NOMO-1 treated with dmso at 0.1 percent for 144 hours (cell line): ENCODE measurements around the gene GAA.

Experiments used
- DNase-seq: peaks from one replicate; lab custom pipeline; 2025; ENCODE audit not compliant: unreplicated experiment; lab: John Stamatoyannopoulos, UW

Gene GAA

GRCh38 chr17:80101011-80101945 is at the start of gene GAA:
GAA (plus strand) TSS chr17:80101581; CDS start chr17:80104587, 3,006 bp downstream.
- peak; percentile 43 for DNase-seq

- no peak for DNase-seq
These were observed 49.7 kb upstream of the GAA start for GRCh38 chr17:80051681-80052080.

DNA sequence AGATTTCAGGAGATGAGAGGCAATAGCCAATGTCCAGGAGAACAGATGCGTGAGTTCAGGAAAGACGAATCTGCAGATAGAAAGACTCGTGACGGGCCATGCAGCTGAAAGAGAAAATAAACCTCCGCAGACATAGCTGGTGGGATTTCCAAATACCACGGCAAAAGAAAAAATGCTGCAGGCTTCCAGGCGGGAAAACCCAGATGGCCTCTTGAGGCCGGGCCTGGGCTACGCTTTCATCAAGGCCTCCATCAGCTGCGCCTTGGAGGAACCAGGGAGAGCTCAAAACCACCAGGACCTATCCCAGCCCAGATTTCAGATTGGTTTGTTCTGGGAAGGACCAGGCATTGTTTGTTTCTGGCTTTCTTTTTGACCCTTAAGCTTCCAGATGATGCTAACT is 48.3 kb upstream of the GAA start:
- DNase-seq, result no peak

- DNase-seq, result no peak
These were observed 45.8 kb upstream of the GAA start for GRCh38 chr17:80055597-80055996.

- DNase-seq, result no peak
These were observed 42.9 kb upstream of the GAA start for GRCh38 chr17:80058311-80058955.

- no peak for DNase-seq
These were observed 40.7 kb upstream of the GAA start for GRCh38 chr17:80060644-80061043.

DNA sequence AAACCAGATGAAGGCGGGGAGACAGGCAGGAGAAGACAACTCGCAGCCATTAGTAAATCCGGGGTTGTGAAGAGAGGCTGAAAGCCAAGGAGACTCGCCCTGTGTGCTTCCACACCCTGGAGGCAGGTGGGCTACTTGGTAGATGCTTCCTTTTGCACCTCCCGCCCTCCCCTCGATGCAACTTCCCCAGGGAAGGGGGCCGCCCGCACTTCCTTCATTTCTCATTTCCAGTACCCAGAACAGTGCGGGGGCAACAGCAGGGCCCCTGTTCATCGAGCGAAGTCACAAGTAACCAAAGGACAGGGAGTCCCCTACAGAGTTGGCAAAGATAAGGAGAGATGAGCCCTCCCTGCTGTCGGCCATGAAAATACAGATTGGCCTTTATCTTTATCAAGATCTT is 40.0 kb upstream of the GAA start:
- DNase-seq, result no peak

GRCh38 chr17:80063830-80064585 is 37.4 kb upstream of the GAA start:
- peak; percentile 17 for DNase-seq

DNA sequence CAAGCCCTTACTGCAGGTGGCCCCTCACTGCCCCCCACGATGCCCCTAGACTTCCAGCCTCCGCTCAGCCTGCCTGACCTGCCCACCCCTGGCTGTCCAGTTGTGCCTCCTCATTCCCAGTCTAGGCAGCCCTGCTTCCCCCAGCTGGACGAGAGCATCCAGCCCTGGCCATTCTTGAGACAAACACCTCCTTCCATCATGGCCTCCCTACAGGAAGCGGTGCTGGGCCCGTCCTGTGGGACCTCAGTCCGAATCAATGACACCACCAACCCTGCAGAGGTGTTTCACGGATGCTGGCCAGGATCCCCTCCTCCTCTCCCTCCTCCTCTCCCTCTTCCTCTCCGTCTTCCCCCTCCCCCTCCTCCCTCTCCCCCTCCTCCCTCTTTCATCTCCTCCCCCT is 36.7 kb upstream of the GAA start:
- DNase-seq, result no peak

DNA sequence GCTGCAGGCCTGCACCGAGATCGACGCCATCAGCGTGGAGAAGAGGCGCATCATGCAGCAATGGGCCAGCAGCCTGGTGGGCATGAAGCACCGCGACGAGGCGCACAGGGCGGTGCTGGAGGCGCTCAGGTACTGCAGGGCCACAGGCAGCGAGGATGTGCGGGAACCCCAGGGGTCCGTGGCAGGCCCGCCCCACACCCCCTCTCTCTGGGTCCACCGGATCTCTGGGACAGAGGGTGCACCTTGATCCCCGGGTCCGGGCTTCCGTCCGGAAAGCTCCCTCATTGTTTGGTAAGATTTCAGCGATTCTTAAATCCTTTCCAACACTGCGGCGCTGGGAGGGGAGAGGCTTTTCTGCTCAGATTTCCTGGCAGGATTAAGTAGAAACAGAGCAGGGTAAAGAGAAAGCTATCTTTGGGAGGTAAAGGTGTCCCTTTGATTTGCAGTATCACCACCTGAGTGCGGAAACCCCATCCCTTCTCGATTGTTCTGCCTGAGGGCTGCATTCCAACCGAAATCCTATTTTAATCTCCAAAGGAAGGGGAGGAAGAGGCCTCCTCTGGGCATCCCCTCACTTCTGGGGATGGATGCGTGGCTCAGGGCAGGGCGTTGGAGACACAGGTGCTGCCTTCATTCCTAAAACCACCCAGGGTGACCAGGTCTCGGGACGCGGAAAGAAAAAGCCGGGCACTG is 35.8 kb upstream of the GAA start:
- no peak for DNase-seq

GRCh38 chr17:80067393-80067986 is 33.9 kb upstream of the GAA start:
- DNase-seq, result no peak

DNA sequence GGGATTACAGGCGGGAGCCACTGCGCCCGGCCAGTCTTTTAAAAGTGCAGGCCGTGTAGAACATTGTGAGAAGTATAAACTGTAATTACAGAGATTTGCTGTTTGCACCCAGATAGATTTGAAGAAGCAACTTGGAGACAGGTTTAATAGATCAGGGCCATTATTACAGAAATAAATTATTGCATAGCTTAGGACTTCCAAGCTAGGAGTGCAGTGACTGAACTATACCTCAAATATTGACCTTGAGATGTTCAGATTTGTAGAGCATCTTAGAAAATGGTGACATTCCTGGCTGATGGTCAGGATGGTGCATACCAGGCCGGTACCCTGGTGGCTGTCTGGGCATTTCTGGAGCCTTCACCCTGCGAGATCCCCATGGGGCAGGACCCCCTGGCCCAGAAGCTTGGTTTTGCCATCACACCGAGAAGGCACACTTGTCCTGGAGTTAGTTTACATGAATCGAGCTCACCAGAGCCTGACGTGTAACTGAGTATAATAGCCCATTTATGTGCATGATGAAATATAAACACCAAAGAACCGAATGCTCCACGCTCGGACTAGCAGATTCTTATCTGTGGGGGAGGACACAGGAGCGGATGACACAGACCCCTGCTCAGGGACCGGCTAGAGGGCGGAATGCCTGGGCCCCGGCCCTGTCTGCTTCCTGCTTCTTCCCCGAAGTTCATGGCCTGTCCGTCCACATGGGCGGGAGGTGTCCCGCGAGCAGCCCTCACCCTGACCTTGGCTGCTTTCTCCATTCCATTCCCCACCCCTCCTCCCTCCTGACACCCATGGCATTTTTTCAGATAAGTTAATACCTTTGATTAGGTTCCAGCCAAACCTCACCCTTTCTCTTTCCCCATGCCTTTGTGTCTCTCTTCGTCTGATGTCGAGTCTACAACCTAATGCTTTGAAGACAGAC is 32.8 kb upstream of the GAA start:
- DNase-seq, result no peak

DNA sequence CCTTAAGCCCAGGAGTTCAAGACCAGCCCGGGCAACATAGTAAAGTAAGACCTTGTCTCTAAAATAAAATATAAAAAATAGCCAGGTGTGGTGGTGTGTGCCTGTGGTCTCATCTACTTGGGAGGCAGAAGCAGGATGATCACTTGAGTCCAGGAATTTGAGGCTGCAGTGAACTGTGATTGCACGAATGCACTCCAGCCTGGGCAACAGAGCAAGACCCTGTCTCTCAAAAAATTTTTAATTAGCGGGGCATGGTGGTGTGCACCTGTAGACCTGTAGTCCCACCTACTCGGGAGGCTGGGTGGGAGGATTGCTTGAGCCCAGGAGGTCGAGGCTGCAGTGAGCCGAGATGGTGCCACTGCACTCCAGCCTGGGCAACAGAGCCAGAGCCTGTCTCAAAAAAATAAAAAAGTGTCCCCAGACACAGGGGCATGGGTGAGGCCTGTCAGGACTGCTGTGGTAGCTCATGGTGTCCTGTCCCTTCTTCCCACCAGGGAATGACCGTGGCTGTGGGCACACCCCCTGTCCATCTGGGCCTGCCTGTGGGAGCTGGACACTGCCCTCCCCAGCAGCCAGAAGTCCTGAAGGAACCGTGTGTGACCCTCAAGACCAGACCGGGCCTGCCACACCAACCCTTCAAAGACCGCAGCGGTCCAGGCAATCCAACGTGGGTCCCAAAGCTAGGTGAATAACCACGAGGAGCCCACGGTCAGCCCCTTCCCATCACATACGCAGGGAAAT is 30.8 kb upstream of the GAA start:
- no peak for DNase-seq

- DNase-seq, result no peak
These were observed 30.1 kb upstream of the GAA start for GRCh38 chr17:80071116-80071841.

GRCh38 chr17:80072410-80072809 is 29.0 kb upstream of the GAA start:
- DNase-seq, result no peak

GRCh38 chr17:80080081-80080480 is 21.3 kb upstream of the GAA start:
- no peak for DNase-seq

GRCh38 chr17:80081596-80081995 is 19.8 kb upstream of the GAA start:
- no peak for DNase-seq

GRCh38 chr17:80082403-80083135 is 18.8 kb upstream of the GAA start:
- peak; percentile 5 for DNase-seq
